GM15510 (cell line): ENCODE data around the gene CFAP20.

ENCODE experiments used
- POLR2A ChIP-seq: IDR thresholded peaks from 3 replicates; pipeline ENCODE4 v1.6.1; 2011; ENCODE audit warnings: borderline replicate concordance; ENCODE audit not compliant: insufficient read length; ENCODE audit errors: extremely low read depth

CFAP20 gene

DNA sequence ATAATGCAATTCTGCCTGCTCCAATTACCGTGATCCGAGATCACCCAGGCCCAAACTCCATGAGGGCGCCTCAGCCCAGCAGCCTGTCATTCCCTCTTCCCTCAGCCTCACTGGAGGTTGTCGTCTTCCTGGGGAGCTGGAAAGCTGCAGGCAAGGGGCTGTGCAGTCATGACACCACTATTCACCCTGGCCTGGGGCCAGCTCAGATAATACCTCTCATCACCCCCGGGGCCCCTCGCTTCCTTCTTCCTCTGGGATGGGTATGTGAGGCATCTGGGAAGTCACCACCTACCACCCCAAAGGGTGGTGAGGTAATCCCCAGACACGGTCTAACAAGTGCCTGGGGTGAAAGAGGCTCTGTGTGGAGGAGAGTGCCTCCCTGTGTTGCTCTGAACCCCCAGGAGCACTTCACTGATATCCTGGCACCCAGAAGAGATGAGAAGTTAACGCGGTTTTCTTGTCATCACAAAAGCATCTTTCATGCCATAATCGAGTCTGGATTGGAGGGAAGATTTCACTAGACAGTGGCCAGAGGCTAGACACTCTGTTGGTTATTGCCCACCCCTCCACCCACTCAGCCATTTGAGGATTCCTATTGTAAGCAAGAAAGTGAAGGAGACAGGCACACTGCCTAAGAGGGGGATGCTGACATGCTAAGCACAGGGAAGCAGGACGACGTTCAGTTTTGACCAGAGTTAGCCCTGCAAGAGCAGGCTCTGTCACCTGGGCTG is 18.4 kb downstream of the CFAP20 start:
- no peak for TF ChIP-seq POLR2A

GRCh38 chr16:58109881-58110280 is 19.3 kb downstream of the CFAP20 start:
- TF ChIP-seq POLR2A: no peak

- TF ChIP-seq POLR2A: no peak
Observed at GRCh38 chr16:58109330-58109729, 19.9 kb downstream of the CFAP20 start.

DNA sequence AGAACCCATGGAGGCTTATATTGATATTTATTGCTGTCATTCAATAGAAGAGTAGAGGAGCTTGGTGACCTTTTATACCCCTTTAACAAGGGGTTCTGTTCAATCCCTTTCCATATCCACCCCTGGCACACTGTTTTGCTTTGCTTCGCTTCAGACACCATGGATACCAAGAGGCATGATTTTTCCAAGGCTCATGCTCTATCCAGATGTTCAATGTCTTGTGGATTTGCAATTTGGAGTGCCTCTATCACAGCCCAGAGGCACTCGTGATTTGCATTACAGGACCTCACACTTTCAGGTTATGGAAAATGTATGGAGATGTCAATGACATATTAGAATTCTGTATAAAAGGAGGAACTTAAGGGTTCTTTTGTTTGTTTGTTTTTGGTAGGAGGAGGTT is 21.5 kb downstream of the CFAP20 start:
- TF ChIP-seq POLR2A: no peak

DNA sequence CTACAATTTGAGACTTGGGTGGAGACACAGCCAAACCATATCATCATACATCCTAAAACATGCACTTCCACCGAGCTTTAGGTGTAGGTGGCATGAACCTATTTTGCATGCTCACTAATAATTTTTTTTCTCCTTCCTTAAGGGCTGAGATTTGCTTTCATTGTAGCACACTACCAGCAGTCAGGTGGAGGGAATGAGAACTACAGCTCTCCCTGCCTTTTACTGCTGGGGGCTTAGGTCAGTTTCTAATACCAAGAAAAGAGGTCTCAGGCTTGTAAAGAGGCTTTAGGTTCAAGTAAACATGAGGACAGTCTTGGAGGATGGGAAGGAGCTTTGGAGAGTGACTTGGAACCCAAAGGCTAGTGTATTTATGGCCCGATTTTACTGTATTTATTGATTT is 22.0 kb downstream of the CFAP20 start:
- no peak for TF ChIP-seq POLR2A

- no peak for TF ChIP-seq POLR2A
Observed at GRCh38 chr16:58105631-58106030, 23.6 kb downstream of the CFAP20 start.

DNA sequence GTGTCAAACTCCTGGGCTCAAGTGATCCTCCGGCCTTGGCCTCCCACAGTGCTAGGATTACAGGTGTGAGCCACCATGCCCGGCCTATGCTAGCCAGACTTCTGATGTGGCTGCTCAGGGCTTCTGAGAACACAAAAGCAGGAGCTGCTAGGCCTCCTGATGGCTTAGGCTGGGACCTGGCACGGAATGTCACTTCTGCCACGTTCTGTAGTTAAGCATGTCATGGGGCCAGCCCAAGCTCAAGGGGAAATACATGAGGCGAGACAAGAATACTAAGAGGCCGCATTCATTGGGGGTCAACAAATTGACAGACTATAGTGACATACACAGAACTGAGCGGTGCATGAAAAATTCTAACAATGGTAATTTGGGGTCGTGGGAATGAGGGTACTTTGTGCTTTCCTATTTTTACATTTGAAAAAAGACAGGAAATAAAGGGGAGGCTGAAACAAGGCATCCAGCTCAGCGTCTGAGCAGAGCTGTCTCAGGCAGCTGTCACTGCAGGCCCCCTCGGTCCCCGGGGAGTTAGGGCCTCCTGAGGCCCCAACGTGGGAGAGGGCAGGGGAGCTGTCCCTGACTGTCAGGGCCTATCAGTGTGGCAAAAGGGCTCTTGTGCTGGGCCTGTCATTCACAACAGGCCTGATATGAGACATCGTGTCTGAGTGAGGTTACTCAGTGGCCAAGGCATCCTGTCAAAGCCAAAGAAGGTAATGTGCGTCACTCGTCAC is 26.4 kb downstream of the CFAP20 start:
- TF ChIP-seq POLR2A: no peak

DNA sequence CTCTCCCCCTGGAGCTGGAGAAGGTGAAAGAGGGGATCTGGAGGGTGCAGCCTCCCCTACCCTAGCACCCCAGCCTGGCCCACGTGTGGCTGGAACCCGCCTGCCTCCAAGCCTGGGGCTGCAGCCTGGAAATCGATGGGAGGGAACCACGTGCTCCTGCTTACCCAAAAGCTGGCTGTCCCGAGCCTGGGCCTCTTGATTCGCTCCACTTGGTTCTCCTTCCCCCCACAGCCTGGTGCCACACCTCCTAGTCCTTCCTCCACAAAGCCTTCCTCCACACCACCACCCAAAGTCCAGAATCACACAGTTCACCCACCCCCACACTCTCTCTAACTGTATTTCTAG is 29.3 kb downstream of the CFAP20 start:
- TF ChIP-seq POLR2A: no peak

DNA sequence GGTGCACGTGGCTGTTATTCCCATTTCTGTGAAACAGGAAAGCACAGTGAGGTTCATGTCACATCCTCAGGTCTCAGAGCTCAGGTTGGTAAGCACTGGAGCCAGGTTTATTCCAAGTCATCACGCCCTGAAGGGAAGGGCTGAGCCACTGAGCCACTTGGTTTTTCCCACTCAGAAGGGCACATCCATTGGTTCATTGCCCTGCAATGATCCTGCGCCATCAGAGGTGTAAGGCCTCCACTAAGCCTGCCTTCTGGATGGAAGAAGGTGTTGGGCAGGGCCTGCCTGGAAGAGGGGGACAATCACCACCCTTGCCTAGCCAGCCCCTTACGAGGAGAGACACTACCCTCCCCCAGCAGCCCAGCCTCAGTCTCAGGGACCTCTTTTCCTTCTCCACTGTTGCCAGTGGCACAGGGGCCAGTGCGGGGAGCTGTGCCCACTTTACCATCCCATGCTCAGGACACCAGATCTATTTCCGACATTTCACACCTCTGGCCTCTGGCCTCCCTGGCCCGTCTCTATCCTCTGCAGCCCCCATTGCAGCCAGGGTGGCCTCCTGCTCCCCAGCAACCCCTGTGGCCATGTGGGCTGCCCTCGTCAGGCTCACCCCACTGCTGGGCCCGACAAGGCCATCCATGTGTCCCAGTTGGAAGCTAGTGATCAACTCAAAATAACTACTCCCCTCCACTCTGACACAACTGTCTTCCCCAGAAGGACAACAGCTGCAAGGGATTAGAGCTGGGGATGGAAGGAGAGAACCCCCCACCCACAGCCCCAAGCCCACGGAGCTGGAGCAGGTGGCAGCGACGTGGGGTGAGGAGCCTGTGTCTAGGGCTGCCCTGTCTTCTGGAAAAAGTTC is 29.9 kb downstream of the CFAP20 start:
- no peak for TF ChIP-seq POLR2A

DNA sequence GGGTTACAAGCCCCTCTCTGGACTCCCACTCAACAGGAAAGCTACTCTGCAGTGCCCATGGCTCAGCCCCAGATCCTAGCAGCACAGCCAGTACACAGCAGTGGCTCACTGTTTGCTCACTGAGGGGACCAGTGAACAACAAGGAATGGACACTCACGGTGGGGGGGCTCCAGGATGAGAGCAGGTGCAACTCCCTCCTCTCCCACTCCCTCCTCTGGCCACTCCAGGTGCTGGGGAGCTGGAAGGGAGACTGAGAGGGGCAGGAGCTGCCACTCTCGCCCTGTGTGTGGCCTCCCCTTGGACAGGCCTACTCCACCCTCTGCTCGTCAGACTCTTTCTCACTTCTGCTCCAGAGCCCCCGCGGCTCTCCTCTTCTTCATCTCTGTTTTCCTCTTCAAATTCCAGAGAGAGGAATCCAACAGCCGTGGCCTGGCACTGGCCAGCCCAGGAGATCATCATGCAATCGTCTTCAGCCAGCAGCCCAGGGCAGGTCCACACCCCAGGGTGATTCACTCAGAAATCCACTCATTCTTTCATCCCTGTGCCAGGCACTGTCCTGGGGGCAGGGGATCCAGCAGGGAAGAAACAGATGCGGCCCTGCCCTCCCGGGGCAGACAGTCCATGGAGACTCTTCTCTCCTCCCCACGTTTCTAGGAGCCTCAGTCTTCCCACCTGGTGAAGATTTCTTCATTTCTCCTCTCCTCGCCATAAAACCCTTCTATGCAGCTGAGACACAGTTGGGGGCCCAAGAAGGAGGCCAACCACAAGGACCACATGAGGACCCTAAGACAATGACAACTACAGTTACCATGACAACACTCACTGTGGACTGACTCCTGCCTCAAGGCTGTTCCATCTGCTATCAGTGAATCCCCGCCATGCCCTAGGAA is 30.7 kb downstream of the CFAP20 start:
- TF ChIP-seq POLR2A: no peak

GRCh38 chr16:58096249-58096648 is 32.9 kb downstream of the CFAP20 start:
- no peak for TF ChIP-seq POLR2A

DNA sequence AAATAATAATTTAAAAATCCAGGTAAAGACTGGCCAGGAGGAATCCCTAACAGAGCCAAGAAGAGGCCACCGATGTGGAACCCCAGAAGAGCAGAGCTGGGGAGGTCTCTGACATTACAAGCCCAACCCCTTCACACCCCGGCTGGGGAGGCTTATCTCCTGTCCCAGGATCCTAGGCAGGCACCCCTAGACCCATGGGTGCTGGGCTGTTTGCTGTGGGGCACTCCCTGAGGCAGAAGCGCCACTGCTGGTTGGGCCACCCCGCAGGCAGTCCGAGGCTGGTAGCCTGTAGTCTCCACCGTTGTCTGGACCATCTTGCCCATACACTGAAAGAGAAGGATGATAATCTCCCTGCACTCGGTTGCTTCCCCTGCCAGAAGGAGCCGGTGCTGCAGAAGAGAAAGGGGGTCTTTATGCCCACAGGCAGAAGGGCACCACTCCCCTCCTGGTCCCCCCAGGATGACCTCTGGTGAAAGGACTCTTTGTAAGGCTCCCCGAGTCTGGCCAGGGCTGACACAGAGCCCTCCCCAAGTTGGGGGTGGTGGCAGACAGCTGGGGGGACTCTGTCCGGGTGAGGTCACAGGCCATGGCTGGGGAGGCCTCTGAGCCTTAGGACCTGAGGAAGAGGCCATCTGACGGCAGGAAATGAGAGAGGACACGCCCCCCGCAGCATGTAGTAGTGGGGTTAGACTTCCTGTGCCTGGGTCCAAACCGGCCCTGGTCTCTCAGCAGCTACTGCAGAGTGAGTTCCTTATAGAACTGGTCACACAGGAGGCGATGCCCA is 34.2 kb downstream of the CFAP20 start:
- no peak for TF ChIP-seq POLR2A

GRCh38 chr16:58094026-58094425 is 35.2 kb downstream of the CFAP20 start:
- TF ChIP-seq POLR2A: no peak

DNA sequence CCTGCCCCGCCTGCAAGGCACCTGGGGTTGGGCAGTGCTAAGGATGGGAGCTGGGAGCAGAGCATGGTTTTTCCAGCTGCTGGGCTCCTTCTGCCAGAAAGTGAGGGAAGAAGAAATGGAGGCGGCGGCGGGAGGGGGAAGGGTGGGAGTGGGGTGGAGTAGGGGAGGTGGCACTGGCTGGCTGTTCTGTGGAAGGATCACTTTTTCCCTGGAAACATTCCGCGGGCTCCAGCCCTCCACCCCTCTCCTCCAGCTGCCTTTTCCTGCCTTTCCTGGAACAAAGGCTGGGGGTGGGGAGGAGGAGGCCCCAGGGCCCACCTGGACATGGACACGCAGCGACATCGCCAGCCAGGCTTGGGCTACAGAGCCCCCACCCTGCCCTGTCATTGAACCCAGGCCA is 41.1 kb downstream of the CFAP20 start:
- TF ChIP-seq POLR2A: no peak
